HG02759 (cell line): ENCODE data around the gene ACTR8.

Source experiments
- ATAC-seq: cut with Tn5 transposase; IDR thresholded peaks from one replicate; pipeline ENCODE4 v1.9.1; 2021; ENCODE audit warnings: mild to moderate bottlenecking, moderate library complexity; ENCODE audit not compliant: unreplicated experiment

ACTR8 gene

GRCh38 chr3:53817809-53818208, 64.1 kb downstream of the ACTR8 start:
- ATAC-seq = no peak

- no peak for ATAC-seq
Observed at GRCh38 chr3:53817211-53817610, 64.7 kb downstream of the ACTR8 start.
